ENCODE measurements around the gene TCEANC.
"Not testable (repeated sequence)": the region's sequence is repeated elsewhere in the genome, so short reads cannot be mapped to it uniquely, and the experiment has no call there.

TCEANC gene

GRCh38 chrX:13652850-13653693 lies at the start of gene TCEANC:
TCEANC (plus strand) TSS chrX:13653141; CDS start chrX:13662509, 9,368 bp downstream.
- Histone ChIP-seq H3K27ac (ENCODE audit: low read length) (peak within 1 kb of the TSS; percentile 42), H3K9ac (ENCODE audit: low read length) (peak within 1 kb of the TSS; percentile 53), H3K9me3 (ENCODE audit: control insufficient read depth, low read depth, low read length) (no peaks in the 10 kb centered on the region), H3K27me3 (ENCODE audit: control insufficient read depth, insufficient read depth, low read length) (no peaks in the 10 kb centered on the region), H3K36me3 (ENCODE audit: control insufficient read depth, low read depth, low read length) (peaks cover 9% of the 10 kb centered on the region), H3K4me1 (ENCODE audit: control insufficient read depth, low read depth, low read length) (no peaks in the 10 kb centered on the region), H3K4me3 (ENCODE audit: low read length) (peak within 1 kb of the TSS; percentile 93)

- Histone ChIP-seq H3K9ac (ENCODE audit: low read length) (no peak overlapping the region), H3K9me3 (ENCODE audit: control insufficient read depth, low read depth, low read length) (no peaks in the 10 kb centered on the region), H3K27ac (ENCODE audit: low read length) (no peak overlapping the region), H3K4me3 (ENCODE audit: low read length) (no peak overlapping the region), H3K4me1 (ENCODE audit: control insufficient read depth, low read depth, low read length) (peaks cover 10% of the 10 kb centered on the region), H3K36me3 (ENCODE audit: control insufficient read depth, low read depth, low read length) (no peaks in the 10 kb centered on the region), H3K27me3 (ENCODE audit: control insufficient read depth, insufficient read depth, low read length) (no peaks in the 10 kb centered on the region)
Observed at GRCh38 chrX:13605611-13606010, 47.3 kb upstream of the TCEANC start.

- H3K9ac ChIP-seq (ENCODE audit: low read length) = no peak overlapping the region
- H3K4me1 ChIP-seq (ENCODE audit: control insufficient read depth, low read depth, low read length) = peaks cover 10% of the 10 kb centered on the region
- no peaks in the 10 kb centered on the region for H3K27me3 ChIP-seq (ENCODE audit: control insufficient read depth, insufficient read depth, low read length)
- no peaks in the 10 kb centered on the region for H3K9me3 ChIP-seq (ENCODE audit: control insufficient read depth, low read depth, low read length)
- no peaks in the 10 kb centered on the region for H3K36me3 ChIP-seq (ENCODE audit: control insufficient read depth, low read depth, low read length)
- H3K27ac ChIP-seq (ENCODE audit: low read length) = no peak overlapping the region
- H3K4me3 ChIP-seq (ENCODE audit: low read length) = no peak overlapping the region
Observed at GRCh38 chrX:13607331-13607995, 45.5 kb upstream of the TCEANC start.

GRCh38 chrX:13607996-13608365 lies 45.0 kb upstream of the TCEANC start:
- no peaks in the 10 kb centered on the region for H3K27me3 ChIP-seq (ENCODE audit: control insufficient read depth, insufficient read depth, low read length)
- no peaks in the 10 kb centered on the region for H3K9me3 ChIP-seq (ENCODE audit: control insufficient read depth, low read depth, low read length)

GRCh38 chrX:13614154-13614553 lies 38.8 kb upstream of the TCEANC start:
- Histone ChIP-seq H3K36me3 (ENCODE audit: control insufficient read depth, low read depth, low read length) (no peaks in the 10 kb centered on the region), H3K4me1 (ENCODE audit: control insufficient read depth, low read depth, low read length) (no peaks in the 10 kb centered on the region), H3K27ac (ENCODE audit: low read length) (no peak overlapping the region), H3K4me3 (ENCODE audit: low read length) (no peak overlapping the region), H3K9me3 (ENCODE audit: control insufficient read depth, low read depth, low read length) (no peaks in the 10 kb centered on the region), H3K27me3 (ENCODE audit: control insufficient read depth, insufficient read depth, low read length) (no peaks in the 10 kb centered on the region), H3K9ac (ENCODE audit: low read length) (no peak overlapping the region)

More at GRCh38 chrX:13607996-13608365, 45.0 kb upstream of the TCEANC start:
- H3K27ac ChIP-seq (ENCODE audit: low read length) = no peak overlapping the region
- no peak overlapping the region for H3K9ac ChIP-seq (ENCODE audit: low read length)
- peaks cover 10% of the 10 kb centered on the region for H3K4me1 ChIP-seq (ENCODE audit: control insufficient read depth, low read depth, low read length)
- no peaks in the 10 kb centered on the region for H3K36me3 ChIP-seq (ENCODE audit: control insufficient read depth, low read depth, low read length)
- H3K4me3 ChIP-seq (ENCODE audit: low read length) = no peak overlapping the region

- H3K9ac ChIP-seq (ENCODE audit: low read length) = no peak overlapping the region
- H3K27me3 ChIP-seq (ENCODE audit: control insufficient read depth, insufficient read depth, low read length) = peaks cover 3% of the 10 kb centered on the region
- H3K27ac ChIP-seq (ENCODE audit: low read length) = peak overlapping the region; percentile 26
- no peaks in the 10 kb centered on the region for H3K36me3 ChIP-seq (ENCODE audit: control insufficient read depth, low read depth, low read length)
- H3K4me1 ChIP-seq (ENCODE audit: control insufficient read depth, low read depth, low read length) = peaks cover 17% of the 10 kb centered on the region
- peak overlapping the region; percentile 16 for H3K4me3 ChIP-seq (ENCODE audit: low read length)
- no peaks in the 10 kb centered on the region for H3K9me3 ChIP-seq (ENCODE audit: control insufficient read depth, low read depth, low read length)
Observed at GRCh38 chrX:13620207-13620606, 32.7 kb upstream of the TCEANC start.

GRCh38 chrX:13622401-13622964 lies 30.5 kb upstream of the TCEANC start:
- Histone ChIP-seq H3K36me3 (ENCODE audit: control insufficient read depth, low read depth, low read length) (no peaks in the 10 kb centered on the region), H3K4me3 (ENCODE audit: low read length) (no peak overlapping the region), H3K27ac (ENCODE audit: low read length) (no peak overlapping the region), H3K9me3 (ENCODE audit: control insufficient read depth, low read depth, low read length) (no peaks in the 10 kb centered on the region), H3K9ac (ENCODE audit: low read length) (no peak overlapping the region), H3K27me3 (ENCODE audit: control insufficient read depth, insufficient read depth, low read length) (peaks cover 3% of the 10 kb centered on the region), H3K4me1 (ENCODE audit: control insufficient read depth, low read depth, low read length) (peaks cover 17% of the 10 kb centered on the region)

- H3K36me3 ChIP-seq (ENCODE audit: control insufficient read depth, low read depth, low read length) = no peaks in the 10 kb centered on the region
- H3K27ac ChIP-seq (ENCODE audit: low read length) = no peak overlapping the region
- no peak overlapping the region for H3K4me3 ChIP-seq (ENCODE audit: low read length)
- no peaks in the 10 kb centered on the region for H3K4me1 ChIP-seq (ENCODE audit: control insufficient read depth, low read depth, low read length)
- no peaks in the 10 kb centered on the region for H3K9me3 ChIP-seq (ENCODE audit: control insufficient read depth, low read depth, low read length)
- H3K9ac ChIP-seq (ENCODE audit: low read length) = no peak overlapping the region
- H3K27me3 ChIP-seq (ENCODE audit: control insufficient read depth, insufficient read depth, low read length) = no peaks in the 10 kb centered on the region
Observed at GRCh38 chrX:13627306-13627705, 25.6 kb upstream of the TCEANC start.

- not testable (repeated sequence) for H3K9me3 ChIP-seq (ENCODE audit: control insufficient read depth, low read depth, low read length); H3K9ac ChIP-seq (ENCODE audit: low read length); H3K4me1 ChIP-seq (ENCODE audit: control insufficient read depth, low read depth, low read length); H3K4me3 ChIP-seq (ENCODE audit: low read length); H3K27me3 ChIP-seq (ENCODE audit: control insufficient read depth, insufficient read depth, low read length); H3K36me3 ChIP-seq (ENCODE audit: control insufficient read depth, low read depth, low read length); H3K27ac ChIP-seq (ENCODE audit: low read length)
Observed at GRCh38 chrX:13637224-13637623, 15.7 kb upstream of the TCEANC start.

- no peak overlapping the region for H3K4me3 ChIP-seq (ENCODE audit: low read length)
- H3K9ac ChIP-seq (ENCODE audit: low read length) = no peak overlapping the region
- no peaks in the 10 kb centered on the region for H3K9me3 ChIP-seq (ENCODE audit: control insufficient read depth, low read depth, low read length)
- no peak overlapping the region for H3K27ac ChIP-seq (ENCODE audit: low read length)
- H3K4me1 ChIP-seq (ENCODE audit: control insufficient read depth, low read depth, low read length) = peaks cover 2% of the 10 kb centered on the region
- no peaks in the 10 kb centered on the region for H3K36me3 ChIP-seq (ENCODE audit: control insufficient read depth, low read depth, low read length)
- no peaks in the 10 kb centered on the region for H3K27me3 ChIP-seq (ENCODE audit: control insufficient read depth, insufficient read depth, low read length)
Observed at GRCh38 chrX:13638021-13638420, 14.9 kb upstream of the TCEANC start.

GRCh38 chrX:13638826-13639225 lies 14.1 kb upstream of the TCEANC start:
- Histone ChIP-seq H3K9me3 (ENCODE audit: control insufficient read depth, low read depth, low read length) (no peaks in the 10 kb centered on the region), H3K27me3 (ENCODE audit: control insufficient read depth, insufficient read depth, low read length) (no peaks in the 10 kb centered on the region), H3K36me3 (ENCODE audit: control insufficient read depth, low read depth, low read length) (no peaks in the 10 kb centered on the region), H3K27ac (ENCODE audit: low read length) (no peak overlapping the region), H3K9ac (ENCODE audit: low read length) (no peak overlapping the region), H3K4me3 (ENCODE audit: low read length) (no peak overlapping the region), H3K4me1 (ENCODE audit: control insufficient read depth, low read depth, low read length) (peaks cover 2% of the 10 kb centered on the region)
